KMS-11 (cell line): Measurements from ENCODE around the gene EEF1AKMT1.

Source experiments
- H2AFZ ChIP-seq: fragments of 200-600 bp; sonication (generic); 2 replicates; pipeline ENCODE4 v1.6.1; 2016; ENCODE audit warnings: antibody characterized with exemption, mixed run types, low read depth
- H3K27ac ChIP-seq: fragments of 200-600 bp; sonication (generic); 2 replicates; pipeline ENCODE4 v1.6.1; 2016; ENCODE audit warnings: mild to moderate bottlenecking, mixed run types
- H3K27me3 ChIP-seq: fragments of 200-600 bp; sonication (generic); 2 replicates; pipeline ENCODE4 v1.6.1; 2017; ENCODE audit warnings: mild to moderate bottlenecking, low read depth, mixed run types, moderate library complexity; ENCODE audit not compliant: insufficient read depth
- H3K36me3 ChIP-seq: fragments of 200-600 bp; sonication (generic); 2 replicates; pipeline ENCODE4 v1.6.1; 2017; ENCODE audit warnings: mild to moderate bottlenecking, mixed run types; ENCODE audit not compliant: insufficient read depth
- H3K4me1 ChIP-seq: fragments of 200-600 bp; sonication (generic); 2 replicates; pipeline ENCODE4 v1.6.1; 2016; ENCODE audit warnings: mild to moderate bottlenecking, low read depth, mixed run types; ENCODE audit not compliant: poor library complexity, severe bottlenecking
- H3K4me2 ChIP-seq: fragments of 200-600 bp; sonication (generic); 2 replicates; pipeline ENCODE4 v1.7.0; 2016; ENCODE audit warnings: mild to moderate bottlenecking, mixed run types
- H3K4me3 ChIP-seq: fragments of 200-600 bp; sonication (generic); IDR thresholded peaks from 2 replicates; pipeline ENCODE4 v1.6.1; 2017; ENCODE audit warnings: low read depth, low read length, mixed read lengths; ENCODE audit not compliant: insufficient read depth
- H3K79me2 ChIP-seq: fragments of 200-600 bp; sonication (generic); 2 replicates; pipeline ENCODE4 v1.6.1; 2016; ENCODE audit warnings: low read depth, mixed run types; ENCODE audit not compliant: insufficient read depth
- H3K9ac ChIP-seq: fragments of 200-600 bp; sonication (generic); 2 replicates; pipeline ENCODE4 v1.6.1; 2016; ENCODE audit warnings: mild to moderate bottlenecking, mixed run types
- H4K20me1 ChIP-seq: fragments of 200-600 bp; sonication (generic); 2 replicates; pipeline ENCODE4 v1.6.1; 2016; ENCODE audit warnings: mild to moderate bottlenecking, mixed run types; ENCODE audit not compliant: insufficient read depth
- TF ChIP-seq, protein P1 (sequence below): fragments of 200-600 bp; sonication (generic); conservative IDR thresholded peaks from 2 replicates; pipeline ENCODE4 v1.6.1; 2017; ENCODE audit warnings: low read depth, mild to moderate bottlenecking, antibody characterized with exemption, low read length, moderate library complexity, mixed read lengths

Gene EEF1AKMT1

DNA sequence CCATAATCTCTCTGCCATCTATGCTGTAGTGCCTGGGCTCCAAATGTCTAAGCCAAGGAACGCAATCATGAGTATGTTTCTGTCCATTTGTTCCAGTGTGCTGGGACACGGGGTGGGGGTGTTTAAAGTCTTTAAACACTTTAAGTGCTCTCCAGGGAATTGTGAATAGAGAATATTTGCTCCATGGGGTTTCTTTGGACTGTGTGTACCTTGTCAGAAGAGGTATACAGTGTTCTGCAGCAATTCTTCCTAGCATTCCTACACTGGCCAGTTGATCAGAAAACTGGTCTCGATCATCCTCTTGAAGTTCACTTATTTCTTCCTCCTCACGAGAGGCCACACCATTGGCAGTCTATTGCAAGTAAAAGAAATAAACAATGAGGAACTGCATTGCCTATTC lies 35.1 kb upstream of the EEF1AKMT1 start:
- Histone ChIP-seq H4K20me1 (no peaks in the 10 kb centered on the region), H3K36me3 (no peaks in the 10 kb centered on the region)
- TF ChIP-seq, protein P1, sequence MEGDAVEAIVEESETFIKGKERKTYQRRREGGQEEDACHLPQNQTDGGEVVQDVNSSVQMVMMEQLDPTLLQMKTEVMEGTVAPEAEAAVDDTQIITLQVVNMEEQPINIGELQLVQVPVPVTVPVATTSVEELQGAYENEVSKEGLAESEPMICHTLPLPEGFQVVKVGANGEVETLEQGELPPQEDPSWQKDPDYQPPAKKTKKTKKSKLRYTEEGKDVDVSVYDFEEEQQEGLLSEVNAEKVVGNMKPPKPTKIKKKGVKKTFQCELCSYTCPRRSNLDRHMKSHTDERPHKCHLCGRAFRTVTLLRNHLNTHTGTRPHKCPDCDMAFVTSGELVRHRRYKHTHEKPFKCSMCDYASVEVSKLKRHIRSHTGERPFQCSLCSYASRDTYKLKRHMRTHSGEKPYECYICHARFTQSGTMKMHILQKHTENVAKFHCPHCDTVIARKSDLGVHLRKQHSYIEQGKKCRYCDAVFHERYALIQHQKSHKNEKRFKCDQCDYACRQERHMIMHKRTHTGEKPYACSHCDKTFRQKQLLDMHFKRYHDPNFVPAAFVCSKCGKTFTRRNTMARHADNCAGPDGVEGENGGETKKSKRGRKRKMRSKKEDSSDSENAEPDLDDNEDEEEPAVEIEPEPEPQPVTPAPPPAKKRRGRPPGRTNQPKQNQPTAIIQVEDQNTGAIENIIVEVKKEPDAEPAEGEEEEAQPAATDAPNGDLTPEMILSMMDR: no peak

DNA sequence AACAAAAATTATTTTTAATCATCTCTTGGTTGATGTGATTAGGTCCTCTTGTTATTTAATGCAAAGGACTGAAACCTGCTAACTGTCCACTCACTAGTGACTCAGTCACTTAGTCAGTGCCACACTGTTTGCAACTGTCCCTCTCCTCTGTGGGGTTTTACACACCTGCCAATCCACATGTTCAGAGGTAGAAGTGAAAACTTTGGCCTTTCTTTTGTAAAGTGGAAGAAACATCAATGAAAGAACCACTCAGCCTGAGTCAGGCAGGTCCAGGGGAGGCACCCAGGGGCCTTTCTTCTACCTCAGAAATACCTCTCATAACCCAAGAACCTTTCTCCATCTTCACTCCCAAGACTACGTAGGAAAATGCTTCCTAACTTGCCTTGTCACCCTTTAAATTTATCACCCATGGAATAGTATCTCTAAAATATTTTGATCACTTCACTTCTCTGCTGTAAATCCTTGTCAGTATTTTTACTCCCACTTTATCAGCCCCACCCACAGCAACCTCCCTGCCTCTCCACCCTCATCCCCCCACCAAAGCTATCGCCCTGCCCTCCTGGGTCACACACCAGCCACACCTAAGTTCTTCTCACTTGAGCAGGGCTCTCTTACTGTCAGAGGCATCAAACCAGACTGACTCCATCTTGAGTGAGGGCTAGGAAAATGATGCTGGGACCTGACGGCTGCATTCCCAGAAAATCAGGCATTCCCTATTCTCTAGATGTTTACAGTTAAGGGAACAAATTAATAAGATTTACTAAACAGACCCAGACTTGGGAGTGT lies 29.6 kb upstream of the EEF1AKMT1 start:
- Histone ChIP-seq H3K36me3 (no peaks in the 10 kb centered on the region), H3K27me3 (no peaks in the 10 kb centered on the region), H2AFZ (no peak overlapping the region), H3K79me2 (no peaks in the 10 kb centered on the region), H3K27ac (no peak overlapping the region), H3K4me1 (no peaks in the 10 kb centered on the region), H3K4me3 (no peak overlapping the region), H3K4me2 (no peak overlapping the region), H4K20me1 (no peaks in the 10 kb centered on the region), H3K9ac (no peak overlapping the region)
- TF ChIP-seq, protein P1: no peak

More for the DNA sequence above, 35.1 kb upstream of the EEF1AKMT1 start:
- no peak overlapping the region for H3K27ac ChIP-seq
- H2AFZ ChIP-seq: no peak overlapping the region
- H3K27me3 ChIP-seq: no peaks in the 10 kb centered on the region
- H3K79me2 ChIP-seq: no peaks in the 10 kb centered on the region
- no peaks in the 10 kb centered on the region for H3K4me1 ChIP-seq
- no peak overlapping the region for H3K9ac ChIP-seq
- no peak overlapping the region for H3K4me3 ChIP-seq
- no peak overlapping the region for H3K4me2 ChIP-seq

DNA sequence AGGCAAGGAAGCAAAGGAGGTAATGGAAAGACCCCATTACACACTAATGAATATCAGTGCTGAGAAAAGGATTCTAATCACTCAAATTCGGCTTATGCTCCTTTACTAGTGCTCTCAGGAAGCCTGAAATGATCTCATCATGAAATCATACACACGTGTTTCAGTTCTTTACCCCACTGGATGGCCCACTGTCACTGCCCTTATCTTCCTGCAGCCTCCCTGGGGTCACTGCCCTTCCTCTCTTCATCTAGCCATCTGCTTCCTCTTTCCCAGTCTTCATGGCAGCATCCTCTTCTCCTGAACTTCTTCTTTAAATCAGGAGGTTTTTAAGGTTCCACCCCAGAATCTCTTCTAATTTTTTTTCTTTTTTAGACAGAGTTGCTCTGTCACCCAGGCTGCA lies 27.9 kb upstream of the EEF1AKMT1 start:
- Histone ChIP-seq H3K79me2 (no peaks in the 10 kb centered on the region), H3K36me3 (no peaks in the 10 kb centered on the region)
- TF ChIP-seq, protein P1: no peak

DNA sequence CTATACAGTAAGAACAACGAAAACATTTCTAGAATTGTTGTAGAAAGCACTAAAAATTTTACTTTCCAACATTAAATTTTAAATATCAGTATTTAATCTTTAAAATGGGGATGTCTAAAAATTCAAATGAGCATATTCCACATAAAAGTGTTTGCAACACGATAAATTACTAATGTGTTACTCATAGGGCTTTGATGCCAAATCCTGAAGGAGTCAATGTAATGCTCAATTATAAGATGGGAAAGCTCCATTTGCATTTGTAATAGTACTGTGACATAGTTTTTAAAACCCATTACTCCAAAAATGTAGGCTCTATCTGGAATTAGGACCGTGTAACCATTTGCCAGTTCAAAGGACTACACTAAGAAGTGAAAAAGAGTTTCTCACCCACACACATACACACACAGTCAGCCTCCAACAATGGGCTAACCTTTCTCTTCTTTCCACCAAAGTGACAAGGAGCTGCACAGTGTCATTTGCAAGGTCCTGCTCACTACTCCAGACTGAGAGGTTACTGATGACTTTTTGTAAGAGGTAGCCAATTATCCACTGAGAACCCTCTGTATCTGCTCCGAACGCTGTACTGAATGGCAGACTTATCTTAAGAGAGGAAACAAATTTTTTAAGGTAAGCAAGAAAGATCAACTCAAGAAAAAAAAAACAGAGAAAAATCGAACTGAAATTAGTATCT lies 26.1 kb upstream of the EEF1AKMT1 start:
- H3K4me1 ChIP-seq: no peaks in the 10 kb centered on the region
- no peaks in the 10 kb centered on the region for H3K79me2 ChIP-seq
- TF ChIP-seq, protein P1: no peak
- no peak overlapping the region for H3K4me3 ChIP-seq
- no peaks in the 10 kb centered on the region for H3K27me3 ChIP-seq
- H3K27ac ChIP-seq: no peak overlapping the region
- no peak overlapping the region for H3K9ac ChIP-seq
- no peaks in the 10 kb centered on the region for H4K20me1 ChIP-seq
- H3K36me3 ChIP-seq: no peaks in the 10 kb centered on the region
- no peak overlapping the region for H3K4me2 ChIP-seq
- no peak overlapping the region for H2AFZ ChIP-seq

More for the DNA sequence above, 27.9 kb upstream of the EEF1AKMT1 start:
- no peak overlapping the region for H2AFZ ChIP-seq
- no peaks in the 10 kb centered on the region for H3K4me1 ChIP-seq
- no peak overlapping the region for H3K9ac ChIP-seq
- H3K27ac ChIP-seq: no peak overlapping the region
- H3K4me2 ChIP-seq: no peak overlapping the region
- H4K20me1 ChIP-seq: no peaks in the 10 kb centered on the region
- H3K4me3 ChIP-seq: no peak overlapping the region
- no peaks in the 10 kb centered on the region for H3K27me3 ChIP-seq
